ENCODE data around the gene OR4X2. TPM values are rescaled to one million over a fixed set of nuclear protein-coding genes. Genes with fewer than 3 reads are reported as not detected.

Gene OR4X2
- total RNA-seq, 1 experiment from 2014 or later = not detected

DNA sequence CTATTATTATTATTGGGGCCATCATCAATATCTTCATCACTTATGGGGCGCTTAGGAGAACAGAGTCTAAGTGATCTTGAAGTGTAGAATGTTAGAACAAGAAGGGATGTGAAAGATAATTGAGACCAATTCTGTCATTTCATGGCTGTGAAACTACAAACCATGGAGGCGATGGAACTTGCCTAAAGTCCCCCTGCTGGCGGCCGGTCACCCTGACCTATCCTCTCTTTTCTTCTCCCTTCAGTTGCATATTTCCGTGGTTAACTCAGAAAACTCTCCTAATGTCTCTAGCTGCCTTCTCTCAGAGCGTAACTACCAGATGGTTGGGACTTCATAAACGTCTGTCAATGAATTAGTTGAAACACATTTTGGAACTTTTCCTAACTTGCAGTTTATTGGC, 34.9 kb upstream of the OR4X2 start:
- Histone ChIP-seq H3K36me3 (ENCODE audit: control insufficient read depth in 1 of 2, insufficient read depth in 2 of 2, low read length in 2 of 2) (no peaks in the 10 kb centered on the region), H3K9me3 (ENCODE audit: control insufficient read depth in 1 of 2, insufficient read depth in 1 of 2, low read depth in 1 of 2, low read length in 2 of 2) (no peaks in the 10 kb centered on the region), H3K9ac (ENCODE audit: low read length) (no peak overlapping the region), H3K4me1 (ENCODE audit: control insufficient read depth in 1 of 2, insufficient read depth in 2 of 2, low read length in 2 of 2) (no peaks in the 10 kb centered on the region), H3K4me2 (ENCODE audit: low read length) (no peak overlapping the region), H3K27ac (ENCODE audit: low read depth, low read length) (no peak overlapping the region), H4K20me1 (ENCODE audit: insufficient read depth) (no peaks in the 10 kb centered on the region), H3K9me2 (ENCODE audit: insufficient read depth) (no peaks in the 10 kb centered on the region), H3K27me3 (ENCODE audit: insufficient read depth, low read length) (peaks cover 6% of the 10 kb centered on the region; the same call in 1 of the 2 replicates), H3K4me3 (replicated peaks in 1 of 2; ENCODE audit: low read depth in 1 of 2, low read length in 2 of 2) (no peak overlapping the region), H2AFZ (ENCODE audit: low read depth, low read length, poor library complexity, severe bottlenecking) (no peak overlapping the region), H3K79me2 (ENCODE audit: insufficient read depth, low read length) (no peaks in the 10 kb centered on the region)
- ChIA-PET CTCF (no interaction called here), POLR2A (no interaction called here), RAD21 (ENCODE audit: low non-redundant PET in 1 of 2, low total read pairs in 2 of 2, uncharacterized antibody in 2 of 2, unreplicated experiment in 2 of 2) (no interaction called here)
- TF ChIP-seq ZBTB33 (IDR thresholded peaks at IDR 0.05; ENCODE audit: extremely low read depth, insufficient replicate concordance, low read length) = no peak
- TF ChIP-seq, protein P1, sequence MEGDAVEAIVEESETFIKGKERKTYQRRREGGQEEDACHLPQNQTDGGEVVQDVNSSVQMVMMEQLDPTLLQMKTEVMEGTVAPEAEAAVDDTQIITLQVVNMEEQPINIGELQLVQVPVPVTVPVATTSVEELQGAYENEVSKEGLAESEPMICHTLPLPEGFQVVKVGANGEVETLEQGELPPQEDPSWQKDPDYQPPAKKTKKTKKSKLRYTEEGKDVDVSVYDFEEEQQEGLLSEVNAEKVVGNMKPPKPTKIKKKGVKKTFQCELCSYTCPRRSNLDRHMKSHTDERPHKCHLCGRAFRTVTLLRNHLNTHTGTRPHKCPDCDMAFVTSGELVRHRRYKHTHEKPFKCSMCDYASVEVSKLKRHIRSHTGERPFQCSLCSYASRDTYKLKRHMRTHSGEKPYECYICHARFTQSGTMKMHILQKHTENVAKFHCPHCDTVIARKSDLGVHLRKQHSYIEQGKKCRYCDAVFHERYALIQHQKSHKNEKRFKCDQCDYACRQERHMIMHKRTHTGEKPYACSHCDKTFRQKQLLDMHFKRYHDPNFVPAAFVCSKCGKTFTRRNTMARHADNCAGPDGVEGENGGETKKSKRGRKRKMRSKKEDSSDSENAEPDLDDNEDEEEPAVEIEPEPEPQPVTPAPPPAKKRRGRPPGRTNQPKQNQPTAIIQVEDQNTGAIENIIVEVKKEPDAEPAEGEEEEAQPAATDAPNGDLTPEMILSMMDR (IDR thresholded peaks at IDR 0.05 in 2 of 3, conservative IDR thresholded peaks at IDR 0.05 in 1 of 3; ENCODE audit: borderline replicate concordance in 1 of 3, insufficient read depth in 1 of 3, low read depth in 2 of 3, low read length in 2 of 3) = peak in 2 of 3 experiments; percentile 45 to 55; a peak in 4 of 6 replicates
- no peak for TF ChIP-seq CEBPB (IDR thresholded peaks at IDR 0.05; ENCODE audit: low read depth)
- TF ChIP-seq CBX3 (IDR thresholded peaks at IDR 0.05; ENCODE audit: low read depth) = no peak
- no peak for TF ChIP-seq FOSL1 (IDR thresholded peaks at IDR 0.05; ENCODE audit: low read depth)
- intact Hi-C loops (cut with micrococcal nuclease) = no loop called here
- BruUV-seq (replicated peaks) = no TSS peak
- peak; percentile 73 for ATAC-seq
- no peak for DNase-seq (ENCODE audit: low read depth, low spot score)

DNA sequence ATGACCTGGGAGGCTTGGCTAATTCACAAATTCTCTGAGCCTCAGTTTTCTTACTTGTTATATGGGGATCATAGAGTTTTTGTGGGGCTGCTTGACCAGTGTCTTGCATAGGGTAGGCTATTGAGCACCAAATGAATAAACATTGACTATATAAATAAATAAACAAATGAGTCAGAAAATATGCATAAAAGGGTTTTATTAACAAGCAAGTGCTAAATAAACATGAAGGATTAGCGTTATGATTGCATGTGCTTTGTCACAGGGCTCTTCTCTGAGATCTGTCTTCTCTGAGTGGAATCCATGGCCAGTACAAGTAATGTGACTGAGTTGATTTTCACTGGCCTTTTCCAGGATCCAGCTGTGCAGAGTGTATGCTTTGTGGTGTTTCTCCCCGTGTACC, 28.4 kb upstream of the OR4X2 start, which contains the start of gene OR4B1:
Gene OR4B1 (plus strand): TSS at position 301 of the 400 bp plus-strand sequence. CDS start 0 bp downstream, at position 301.
- no peak within 1 kb of the TSS for H3K27ac ChIP-seq (ENCODE audit: low read depth, low read length)
- no peak within 1 kb of the TSS for H3K4me3 ChIP-seq (replicated peaks in 1 of 2; ENCODE audit: low read depth in 1 of 2, low read length in 2 of 2)
- H3K9ac ChIP-seq (ENCODE audit: low read length) = no peak within 1 kb of the TSS
- H3K36me3 ChIP-seq (ENCODE audit: control insufficient read depth in 1 of 2, insufficient read depth in 2 of 2, low read length in 2 of 2) = no peaks in the 10 kb centered on the region
- H3K79me2 ChIP-seq (ENCODE audit: insufficient read depth, low read length) = no peaks in the 10 kb centered on the region
- CTCF ChIA-PET = no interaction called here
- no peaks in the 10 kb centered on the region for H4K20me1 ChIP-seq (ENCODE audit: insufficient read depth)
- no peaks in the 10 kb centered on the region for H3K9me3 ChIP-seq (ENCODE audit: control insufficient read depth in 1 of 2, insufficient read depth in 1 of 2, low read depth in 1 of 2, low read length in 2 of 2)
- no TSS peak for BruUV-seq (replicated peaks)
- RAD21 ChIA-PET (ENCODE audit: low non-redundant PET in 1 of 2, low total read pairs in 2 of 2, uncharacterized antibody in 2 of 2, unreplicated experiment in 2 of 2) = no interaction called here
- intact Hi-C loops (cut with micrococcal nuclease) = no loop called here
- no peaks in the 10 kb centered on the region; the same call in 1 of the 2 replicates for H3K27me3 ChIP-seq (ENCODE audit: insufficient read depth, low read length)
- no peak within 1 kb of the TSS for H2AFZ ChIP-seq (ENCODE audit: low read depth, low read length, poor library complexity, severe bottlenecking)
- no peak within 1 kb of the TSS for H3K4me2 ChIP-seq (ENCODE audit: low read length)
- ATAC-seq = no peak
- no peak for DNase-seq (ENCODE audit: low read depth, low spot score)
- no peaks in the 10 kb centered on the region for H3K4me1 ChIP-seq (ENCODE audit: control insufficient read depth in 1 of 2, insufficient read depth in 2 of 2, low read length in 2 of 2)
- POLR2A ChIA-PET = no interaction called here
- no peaks in the 10 kb centered on the region for H3K9me2 ChIP-seq (ENCODE audit: insufficient read depth)
- TF ChIP-seq, protein P1 (IDR thresholded peaks at IDR 0.05 in 2 of 3, conservative IDR thresholded peaks at IDR 0.05 in 1 of 3; ENCODE audit: borderline replicate concordance in 1 of 3, insufficient read depth in 1 of 3, low read depth in 2 of 3, low read length in 2 of 3) = no peak
- TF ChIP-seq CBX3 (IDR thresholded peaks at IDR 0.05; ENCODE audit: low read depth) = no peak
- no peak for TF ChIP-seq MAX (IDR thresholded peaks at IDR 0.05)
- no peak for TF ChIP-seq YY1 (IDR thresholded peaks at IDR 0.05; ENCODE audit: extremely low read depth, insufficient replicate concordance, low read depth, low read length)
- no peak for TF ChIP-seq ZNF274 (IDR thresholded peaks at IDR 0.05; ENCODE audit: low read depth, low read length)
- TF ChIP-seq EGR1 (IDR thresholded peaks at IDR 0.05; ENCODE audit: low read depth) = no peak
- TF ChIP-seq ELF1 (IDR thresholded peaks at IDR 0.05; ENCODE audit: borderline replicate concordance, low read depth) = no peak

Measured in HCT116 (cell line).